NCI-H2196 treated with DMSO at 0.1 percent for 48 hours (cell line): ENCODE data around the gene SEC14L1.

Experiments
- DNase-seq: peaks from one replicate; lab custom pipeline; 2025; ENCODE audit not compliant: unreplicated experiment; lab: John Stamatoyannopoulos, UW

SEC14L1 gene

DNA sequence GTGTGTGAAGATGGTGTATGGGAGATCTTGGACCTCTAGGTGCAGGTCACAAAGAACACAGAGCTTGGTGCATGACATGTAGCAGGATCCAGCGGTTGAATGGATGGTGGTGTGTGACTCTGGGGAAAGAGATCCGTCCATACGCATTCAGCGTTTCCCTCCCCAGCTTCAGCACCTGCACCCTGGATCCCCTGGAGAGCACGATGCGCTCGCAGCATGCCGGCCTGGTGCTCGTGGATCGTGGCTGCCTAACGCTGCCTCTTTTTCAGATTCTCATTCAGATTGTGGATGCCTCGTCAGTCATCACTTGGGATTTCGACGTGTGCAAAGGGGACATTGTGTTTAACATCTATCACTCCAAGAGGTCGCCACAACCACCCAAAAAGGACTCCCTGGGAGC is 70.9 kb downstream of the SEC14L1 start:
- DNase-seq = no peak

DNA sequence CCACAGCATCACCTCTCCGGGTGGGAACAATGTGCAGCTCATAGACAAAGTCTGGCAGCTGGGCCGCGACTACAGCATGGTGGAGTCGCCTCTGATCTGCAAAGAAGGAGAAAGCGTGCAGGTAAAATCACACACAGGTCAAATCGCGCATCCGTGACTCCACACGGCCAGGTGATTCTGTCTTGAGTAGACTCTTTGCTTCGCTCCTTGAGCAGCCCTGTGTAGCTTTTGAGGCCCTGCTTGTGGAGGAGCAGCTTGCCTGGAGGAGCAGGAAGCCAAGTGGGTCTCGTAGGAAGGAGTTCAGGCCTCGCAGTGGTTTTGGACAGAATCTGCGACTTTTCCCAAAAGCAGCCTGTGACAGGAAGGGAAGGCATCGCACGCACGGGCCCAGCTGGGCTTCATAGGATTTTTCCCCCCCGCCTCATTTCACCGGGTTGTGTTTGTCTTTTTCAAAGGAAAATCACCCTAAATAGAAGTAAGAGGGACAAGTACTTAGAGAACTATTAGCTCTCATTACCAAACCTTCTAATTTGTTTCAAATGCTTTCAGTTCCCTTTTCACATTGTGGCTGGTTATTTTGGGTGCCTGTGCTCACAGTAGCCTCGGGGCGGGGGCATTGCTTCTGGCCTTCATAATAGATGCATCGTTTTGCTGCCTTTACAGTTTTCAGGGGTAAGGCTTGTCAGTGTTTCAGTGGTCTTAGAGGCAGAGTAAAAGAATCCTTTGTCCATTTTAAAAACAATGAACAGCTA is 71.5 kb downstream of the SEC14L1 start:
- no peak for DNase-seq

DNA sequence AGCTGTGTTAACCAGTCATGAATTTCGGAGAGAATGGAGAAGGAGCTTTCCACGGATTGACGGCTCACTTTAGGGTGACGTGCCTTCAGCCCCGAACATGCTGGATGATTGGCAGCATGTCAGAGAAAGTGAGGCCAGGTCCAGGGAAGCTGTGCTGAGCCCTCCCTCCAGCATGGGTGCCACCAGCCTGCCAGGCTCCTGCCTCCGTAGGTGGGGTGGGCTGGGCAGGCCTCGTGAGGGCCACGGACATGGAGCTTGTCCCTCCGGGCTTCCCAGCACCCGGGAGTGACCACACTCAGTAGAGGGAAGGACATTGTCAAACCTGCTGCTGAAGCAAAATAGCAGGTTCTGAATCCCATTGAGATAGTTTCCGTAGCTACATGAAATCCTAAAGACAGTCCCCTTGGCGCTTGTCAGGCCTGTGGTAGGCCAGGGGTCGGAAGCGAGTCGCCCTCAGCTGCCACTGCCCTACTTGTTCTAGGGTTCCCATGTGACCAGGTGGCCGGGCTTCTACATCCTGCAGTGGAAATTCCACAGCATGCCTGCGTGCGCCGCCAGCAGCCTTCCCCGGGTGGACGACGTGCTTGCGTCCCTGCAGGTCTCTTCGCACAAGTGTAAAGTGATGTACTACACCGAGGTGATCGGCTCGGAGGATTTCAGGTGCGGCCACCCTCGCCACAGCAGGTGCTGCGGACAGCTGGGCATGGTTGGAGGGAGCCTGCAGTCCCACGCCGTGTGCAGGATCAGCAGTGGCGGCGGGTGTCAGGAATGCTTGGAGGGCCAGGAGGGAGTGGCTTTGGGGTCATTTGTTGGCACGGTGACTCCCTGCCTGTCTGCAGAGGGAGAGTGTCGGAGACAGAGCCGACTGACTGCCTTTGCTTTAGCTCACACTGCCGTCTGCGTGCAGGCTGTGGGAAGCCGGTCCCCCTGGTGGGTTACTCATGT is 72.3 kb downstream of the SEC14L1 start:
- DNase-seq = no peak

- DNase-seq = no peak
These were observed 73.0 kb downstream of the SEC14L1 start for GRCh38 chr17:77213778-77214132.

- no peak for DNase-seq
These were observed 73.6 kb downstream of the SEC14L1 start for GRCh38 chr17:77214328-77214727.

DNA sequence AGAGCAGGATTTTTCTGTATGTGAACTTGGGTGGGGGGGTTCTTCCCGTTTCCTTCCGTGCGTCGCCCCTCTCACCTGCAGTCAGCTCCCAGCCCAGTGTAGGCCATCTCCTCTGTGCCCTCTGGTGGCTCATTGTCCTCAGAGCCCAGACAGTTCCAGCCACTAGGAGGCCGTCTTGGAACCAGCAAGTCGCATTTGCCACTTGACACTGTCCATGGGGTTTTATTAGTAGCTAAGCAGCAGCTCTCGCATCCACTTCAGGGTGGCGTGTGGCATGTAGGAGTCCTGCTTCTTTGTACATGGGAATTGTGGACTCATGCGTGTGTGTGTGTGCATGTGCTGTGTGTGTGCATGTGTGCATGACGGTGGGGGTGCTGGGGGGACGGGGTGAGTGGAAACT is 74.0 kb downstream of the SEC14L1 start:
- peak; percentile 33 for DNase-seq

DNA sequence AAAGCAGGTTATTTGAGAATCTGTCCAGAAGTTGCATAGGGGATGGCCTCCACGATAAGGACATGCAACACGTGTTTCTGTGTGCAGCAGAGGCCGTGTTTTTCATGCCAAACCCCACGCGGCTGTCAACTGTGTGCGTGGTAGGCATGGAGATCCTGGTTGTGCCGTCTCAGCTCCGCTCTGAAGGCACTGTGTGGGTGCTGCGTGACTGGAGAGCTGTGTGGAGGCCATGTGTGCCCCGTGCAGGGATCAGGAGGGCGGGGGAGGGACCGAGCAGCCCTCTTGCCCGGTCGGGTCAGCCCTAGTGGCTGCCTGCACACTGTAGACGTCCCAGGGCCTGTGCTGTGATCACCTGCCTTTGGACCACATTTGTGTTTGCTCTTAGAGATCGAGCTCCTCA is 74.5 kb downstream of the SEC14L1 start:
- DNase-seq = no peak

DNA sequence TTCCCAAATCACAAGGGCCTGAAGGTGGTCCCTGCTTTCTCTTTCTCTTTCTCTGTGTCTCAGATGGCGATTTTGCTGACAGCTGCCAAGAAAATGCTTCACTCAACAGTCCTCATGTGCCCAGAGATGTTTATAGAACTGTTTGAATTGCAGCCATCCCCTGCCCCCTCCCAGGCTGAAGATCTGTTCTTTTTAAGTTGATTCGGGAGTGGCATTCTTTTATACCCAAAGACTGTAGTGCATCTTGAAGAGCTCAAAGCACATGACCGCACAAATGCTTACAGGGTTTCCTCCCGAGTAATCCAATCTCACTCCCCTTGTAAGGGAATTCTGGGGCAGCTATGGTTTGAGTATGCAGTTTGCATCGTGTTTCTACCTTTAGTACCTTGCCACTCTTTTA is 75.7 kb downstream of the SEC14L1 start:
- DNase-seq = no peak

- no peak for DNase-seq
These were observed 76.4 kb downstream of the SEC14L1 start for GRCh38 chr17:77217123-77217522.

GRCh38 chr17:77217566-77217965 is 76.8 kb downstream of the SEC14L1 start:
- DNase-seq = no peak

DNA sequence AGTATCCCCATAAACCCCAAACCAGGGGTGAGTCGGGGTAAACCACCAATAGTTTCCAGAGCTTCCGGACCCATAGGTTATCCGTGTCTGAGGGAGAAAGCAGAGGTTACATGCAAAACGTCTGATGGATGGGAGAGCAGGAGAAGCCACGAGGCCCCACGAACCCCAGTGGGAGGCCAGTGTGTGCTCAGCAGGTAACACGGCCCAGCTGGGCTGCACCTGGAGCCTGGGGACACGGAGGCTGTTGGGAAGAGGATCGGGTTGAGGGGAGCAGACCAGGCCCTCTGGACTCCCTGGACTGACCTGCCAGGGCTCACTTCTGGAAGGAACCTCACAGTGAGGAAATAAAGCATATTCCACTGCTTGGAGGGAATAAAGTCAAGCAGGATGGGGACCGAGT is 78.1 kb downstream of the SEC14L1 start:
- DNase-seq = no peak

DNA sequence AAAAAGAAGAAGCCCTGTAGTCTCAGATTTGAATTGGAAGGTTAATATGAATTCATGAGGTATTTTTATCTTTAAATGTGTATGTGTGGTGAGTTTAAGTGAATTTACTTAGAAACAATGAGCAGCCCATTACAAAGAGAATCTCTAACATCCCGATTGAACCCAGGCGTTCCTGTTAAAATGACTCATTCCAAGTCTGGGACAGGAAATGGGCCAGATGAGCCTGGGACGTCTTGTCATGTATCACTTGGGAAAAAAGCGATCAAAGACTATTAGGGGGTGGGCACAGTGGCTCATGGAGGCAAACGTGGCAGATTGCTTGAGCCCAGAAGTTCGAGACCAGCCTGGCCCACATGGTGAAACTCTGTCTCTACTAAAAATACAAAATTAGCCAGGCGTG is 81.6 kb downstream of the SEC14L1 start:
- no peak for DNase-seq

GRCh38 chr17:77223642-77224420 is 83.1 kb downstream of the SEC14L1 start:
- DNase-seq = no peak

DNA sequence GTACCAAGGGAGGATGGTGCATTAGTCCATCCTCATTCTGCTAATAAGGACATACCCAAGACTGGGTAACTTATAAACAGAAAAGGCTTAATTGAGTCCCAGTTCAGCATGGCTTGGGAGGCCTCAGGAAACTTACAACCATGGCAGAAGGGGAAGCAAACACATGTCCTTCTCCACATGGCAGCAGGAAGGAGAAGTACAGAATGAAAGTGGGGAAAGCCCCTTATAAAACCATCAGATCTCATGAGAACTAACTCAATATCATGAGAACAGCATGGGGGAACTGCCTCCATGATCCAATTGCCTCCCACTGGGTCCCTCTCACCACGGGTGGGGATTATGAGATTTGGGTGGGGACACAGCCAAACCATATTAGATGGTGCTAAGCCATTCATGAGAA is 84.5 kb downstream of the SEC14L1 start:
- DNase-seq = no peak

DNA sequence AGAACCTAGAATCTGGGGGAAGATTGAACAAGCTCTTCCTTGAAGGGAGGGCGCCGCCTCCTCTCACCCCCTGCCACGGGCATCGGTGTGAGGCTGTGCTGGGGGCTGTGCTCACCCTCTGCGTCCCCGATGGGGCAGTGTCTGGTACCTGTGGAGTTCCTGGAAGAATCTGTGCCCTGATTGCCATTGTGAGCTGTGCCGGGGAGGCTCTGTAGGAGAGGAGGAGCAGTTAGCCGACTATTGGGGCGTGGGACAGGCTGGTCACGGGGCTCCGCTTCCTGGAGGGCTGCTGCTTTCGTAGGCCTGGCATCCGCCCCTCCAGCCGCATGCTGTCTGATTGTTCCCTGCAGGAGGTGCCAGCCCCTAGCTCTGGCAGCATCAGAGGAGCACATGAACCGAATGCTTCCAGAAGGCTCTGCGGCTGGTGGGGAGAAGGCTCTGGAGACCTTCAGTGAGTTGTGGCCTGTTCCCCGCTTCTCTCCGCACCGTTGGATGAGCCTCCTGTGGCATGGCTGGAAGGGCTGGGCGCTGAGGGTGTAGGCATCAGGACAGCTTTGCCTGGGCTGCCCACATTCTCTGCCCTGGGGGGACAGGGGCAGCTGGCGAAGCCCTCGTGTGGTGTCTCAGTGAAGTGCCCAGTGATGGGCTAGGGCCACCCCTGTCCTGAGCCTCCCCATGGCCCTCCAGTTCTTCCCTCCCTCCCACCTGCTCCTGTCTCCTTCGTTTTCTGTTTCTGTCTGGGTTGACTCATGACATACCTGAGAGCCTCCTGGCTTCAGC is 86.9 kb downstream of the SEC14L1 start:
- no peak for DNase-seq

- DNase-seq = peak; percentile 20
These were observed 87.5 kb downstream of the SEC14L1 start for GRCh38 chr17:77228241-77228752.

GRCh38 chr17:77228816-77229215 is 88.0 kb downstream of the SEC14L1 start:
- DNase-seq = no peak

- no peak for DNase-seq
These were observed 89.1 kb downstream of the SEC14L1 start for GRCh38 chr17:77229786-77230435.

GRCh38 chr17:77230436-77230830 is 89.7 kb downstream of the SEC14L1 start:
- no peak for DNase-seq
